NOMO-1 treated with DMSO at 0.1 percent for 48 hours (cell line): ENCODE results near the gene PPA2.

Source experiments
- DNase-seq: peaks from one replicate; lab custom pipeline; 2025; ENCODE audit not compliant: unreplicated experiment; lab: John Stamatoyannopoulos, UW

Gene PPA2

DNA sequence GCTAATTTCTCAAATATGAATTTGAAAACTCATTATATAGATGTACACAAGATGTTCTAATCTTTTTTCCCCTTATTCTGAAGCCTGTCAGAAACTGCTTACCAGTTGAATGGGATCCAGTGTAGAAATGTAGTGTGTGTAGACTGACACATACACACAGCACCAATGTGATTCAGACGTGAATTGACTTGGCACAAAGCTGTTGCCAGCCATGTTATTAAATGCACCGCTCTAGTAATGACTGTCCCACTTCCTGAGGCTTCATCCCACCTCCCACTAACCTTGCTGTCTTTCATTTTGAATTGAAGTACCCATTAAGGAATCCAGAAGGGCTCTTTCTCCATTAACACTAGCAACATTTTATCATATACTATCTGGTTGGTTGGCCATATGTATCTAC is 146.6 kb downstream of the PPA2 start:
- no peak for DNase-seq
